Lung (tissue), 12 donors: Measurements from ENCODE around the gene DNAH14. TPM values are rescaled to one million over a fixed set of nuclear protein-coding genes. Genes with fewer than 3 reads are reported as not detected.
"Not testable (repeated sequence)": the region's sequence is repeated elsewhere in the genome, so short reads cannot be mapped to it uniquely, and the experiment has no call there.

Experiments
- ATAC-seq: fragments of 200-7000 bp; cut with Tn5 transposase; one replicate; pipeline ENCODE4 v1.9.1; 2020; ENCODE audit warnings: moderate number of reproducible peaks; ENCODE audit not compliant: insufficient read depth, low FRiP score
- DNase-seq, 3 donors: peaks; one replicate each; pipeline ENCODE4 v3.0.0-alpha.2; 2013 to 2017
- H3K27ac ChIP-seq, 2 donors: one replicate each; pipeline ENCODE4 v1.5.1; 2013; ENCODE audit warnings: mild to moderate bottlenecking in 2 of 2, moderate library complexity in 2 of 2, control low read depth in 1 of 2, inconsistent platforms in 1 of 2, low read depth in 1 of 2, low read length in 1 of 2
- H3K27me3 ChIP-seq, 3 donors: one replicate each; pipeline ENCODE4 v1.5.1; 2013; ENCODE audit warnings: low read length in 2 of 3; ENCODE audit not compliant: control insufficient read depth in 3 of 3, insufficient read depth in 3 of 3
- H3K36me3 ChIP-seq, 4 donors: one replicate each; pipeline ENCODE4 v1.5.1; 2013; ENCODE audit warnings: low read length in 4 of 4, mild to moderate bottlenecking in 1 of 4, moderate library complexity in 1 of 4; ENCODE audit not compliant: control insufficient read depth in 4 of 4, insufficient read depth in 4 of 4
- H3K4me1 ChIP-seq, 5 donors: one replicate each; pipeline ENCODE4 v1.5.1; 2013; ENCODE audit warnings: low read length in 5 of 5, mild to moderate bottlenecking in 2 of 5, moderate library complexity in 1 of 5; ENCODE audit not compliant: control insufficient read depth in 5 of 5, insufficient read depth in 5 of 5
- H3K4me3 ChIP-seq: one replicate; pipeline ENCODE4 v1.5.1; 2013; ENCODE audit warnings: mild to moderate bottlenecking, control low read depth, moderate library complexity
- H3K9ac ChIP-seq, 2 donors: one replicate each; pipeline ENCODE4 v1.5.1; 2013; ENCODE audit warnings: low read length in 2 of 2, control low read depth in 1 of 2; ENCODE audit not compliant: insufficient read depth in 1 of 2
- H3K9me3 ChIP-seq, 4 donors: one replicate each; pipeline ENCODE4 v1.5.1; 2013; ENCODE audit warnings: low read length in 3 of 4, mild to moderate bottlenecking in 1 of 4, moderate library complexity in 1 of 4; ENCODE audit not compliant: control insufficient read depth in 4 of 4, insufficient read depth in 3 of 4
- WGBS, 2 donors: extraction: QIAGEN DNeasy Blood & Tissue Kit; methylation state at CpG; one replicate each; pipeline ENCODE4 v1.1.7; 2013; 5-methylcytosine and 5-hydroxymethylcytosine counted together
- polyA plus RNA-seq, 2 donors: library from polyadenylated mRNA; stranded (reverse); fragments of 200-250 nt; gene quantifications; one replicate each; pipeline ENCODE4 v1.2.1, GENCODE V29; 2013
- total RNA-seq, 2 donors: library from RNA; depleted of rRNA in 1 of 2; stranded (reverse); fragments of >200 nt in 1 of 2; gene quantifications; one replicate each; pipeline ENCODE4 v1.2.1, GENCODE V29; 2014 to 2021
- TF ChIP-seq, protein P1 (sequence below): IDR thresholded peaks from 2 replicates; pipeline ENCODE4 v1.5.1; 2012; ENCODE audit warnings: mild to moderate bottlenecking; ENCODE audit errors: control extremely low read depth, extremely low read depth
- donor health status: control.
- donor health status: control.
- donor health status: Bipolar disorder and iron deficiency.
- donor health status: healthy.
- donor health status: DM: yes; HTN: yes; CAD: no.

DNAH14 gene
- total and polyA plus RNA-seq, 4 donors: 3.0 to 61.3 (median 7.9) TPM

DNA sequence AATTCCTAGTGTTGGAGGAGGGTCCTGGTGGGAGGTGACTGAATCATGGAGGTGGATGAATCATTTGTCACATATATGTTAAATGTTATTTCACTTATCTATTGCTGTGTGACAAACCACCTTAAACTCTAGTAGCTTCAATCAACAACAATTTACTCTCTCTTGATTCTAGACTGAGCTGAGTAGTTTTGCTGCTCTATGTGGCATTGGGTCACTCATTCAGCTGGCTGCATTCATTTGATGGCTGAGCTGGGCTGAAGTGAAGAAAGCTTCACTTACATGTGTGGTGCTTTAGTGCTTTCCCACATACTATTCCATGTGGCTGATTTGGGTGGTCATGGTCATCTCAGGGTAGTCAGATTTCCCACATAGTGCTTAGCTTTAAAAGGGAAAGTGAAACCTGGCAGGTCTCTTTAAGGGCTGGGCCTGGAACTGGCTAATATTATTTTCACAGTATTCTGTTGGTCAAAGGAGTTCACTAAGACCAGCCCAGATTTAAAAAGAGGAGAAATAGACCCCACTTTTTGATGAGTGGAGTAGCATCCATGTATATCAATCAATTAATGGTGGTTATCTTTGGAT lies 10.5 kb downstream of the DNAH14 start:
- no peak overlapping the region for H3K4me3 ChIP-seq
- TF ChIP-seq, protein P1, sequence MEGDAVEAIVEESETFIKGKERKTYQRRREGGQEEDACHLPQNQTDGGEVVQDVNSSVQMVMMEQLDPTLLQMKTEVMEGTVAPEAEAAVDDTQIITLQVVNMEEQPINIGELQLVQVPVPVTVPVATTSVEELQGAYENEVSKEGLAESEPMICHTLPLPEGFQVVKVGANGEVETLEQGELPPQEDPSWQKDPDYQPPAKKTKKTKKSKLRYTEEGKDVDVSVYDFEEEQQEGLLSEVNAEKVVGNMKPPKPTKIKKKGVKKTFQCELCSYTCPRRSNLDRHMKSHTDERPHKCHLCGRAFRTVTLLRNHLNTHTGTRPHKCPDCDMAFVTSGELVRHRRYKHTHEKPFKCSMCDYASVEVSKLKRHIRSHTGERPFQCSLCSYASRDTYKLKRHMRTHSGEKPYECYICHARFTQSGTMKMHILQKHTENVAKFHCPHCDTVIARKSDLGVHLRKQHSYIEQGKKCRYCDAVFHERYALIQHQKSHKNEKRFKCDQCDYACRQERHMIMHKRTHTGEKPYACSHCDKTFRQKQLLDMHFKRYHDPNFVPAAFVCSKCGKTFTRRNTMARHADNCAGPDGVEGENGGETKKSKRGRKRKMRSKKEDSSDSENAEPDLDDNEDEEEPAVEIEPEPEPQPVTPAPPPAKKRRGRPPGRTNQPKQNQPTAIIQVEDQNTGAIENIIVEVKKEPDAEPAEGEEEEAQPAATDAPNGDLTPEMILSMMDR: no peak
- H3K4me1 ChIP-seq: no peaks in the 10 kb centered on the region
- no peak overlapping the region for H3K9ac ChIP-seq
- no peak for ATAC-seq
- no peaks in the 10 kb centered on the region for H3K36me3 ChIP-seq
- no peaks in the 10 kb centered on the region for H3K27me3 ChIP-seq
- peaks cover 0 to 4% (median 3%) of the 10 kb centered on the region in 4 donors for H3K9me3 ChIP-seq
- DNase-seq: no peak
- H3K27ac ChIP-seq: no peak overlapping the region

DNA sequence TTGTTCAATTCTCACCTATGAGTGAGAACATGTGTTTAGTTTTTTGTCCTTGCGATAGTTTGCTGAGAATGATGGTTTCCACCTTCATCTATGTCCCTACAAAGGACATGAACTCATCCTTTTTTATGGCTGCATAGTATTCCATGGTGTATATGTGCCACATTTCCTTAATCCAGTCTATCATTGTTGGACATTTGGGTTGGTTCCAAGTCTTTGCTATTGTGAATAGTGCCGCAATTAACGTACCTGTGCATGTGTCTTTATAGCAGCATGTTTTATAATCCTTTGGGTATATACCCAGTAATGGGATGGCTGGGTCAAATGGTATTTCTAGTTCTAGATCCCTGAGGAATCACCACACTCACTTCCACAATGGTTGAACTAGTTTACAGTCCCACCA lies 11.3 kb downstream of the DNAH14 start:
- not testable (repeated sequence) for H3K4me1 ChIP-seq, H3K4me3 ChIP-seq, H3K36me3 ChIP-seq, ATAC-seq, H3K9me3 ChIP-seq, H3K9ac ChIP-seq, DNase-seq, H3K27ac ChIP-seq, H3K27me3 ChIP-seq
- 95 to 97% methylated on average over 3 of the region's 3 CpGs for WGBS, 2 donors

DNA sequence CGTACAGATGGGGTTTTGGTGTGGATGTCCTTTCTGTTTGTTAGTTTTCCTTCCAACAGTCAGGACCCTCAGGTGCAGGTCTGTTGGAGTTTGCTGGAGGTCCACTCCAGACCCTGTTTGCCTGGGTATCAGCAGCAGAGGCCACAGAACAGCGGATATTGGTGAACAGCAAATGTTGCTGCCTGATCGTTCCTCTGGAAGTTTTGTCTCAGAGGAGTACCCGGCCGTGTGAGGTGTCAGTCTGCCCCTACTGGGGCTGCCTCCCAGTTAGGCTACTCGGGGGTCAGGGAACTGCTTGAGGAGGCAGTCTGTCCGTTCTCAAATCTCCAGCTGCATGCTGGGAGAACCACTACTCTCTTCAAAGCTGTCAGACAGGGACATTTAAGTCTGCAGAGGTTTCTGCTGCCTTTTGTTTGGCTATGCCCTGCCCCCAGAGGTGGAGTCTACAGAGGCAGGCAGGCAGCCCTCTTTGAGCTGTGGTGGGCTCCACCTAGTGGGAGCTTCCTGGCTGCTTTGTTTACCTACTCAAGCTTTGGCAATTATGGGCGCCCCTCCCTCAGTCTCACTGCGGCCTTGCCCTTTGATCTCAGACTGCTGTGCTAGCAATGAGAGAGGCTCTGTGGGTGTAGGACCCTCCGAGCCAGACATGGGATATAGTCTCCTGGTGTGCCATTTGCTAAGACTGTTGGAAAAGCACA lies 16.3 kb downstream of the DNAH14 start:
- not testable (repeated sequence) for H3K27me3 ChIP-seq, H3K4me3 ChIP-seq, ATAC-seq, H3K4me1 ChIP-seq, H3K36me3 ChIP-seq, DNase-seq, H3K9ac ChIP-seq, H3K27ac ChIP-seq, H3K9me3 ChIP-seq
- WGBS, 2 donors: 88 to 94% methylated on average over 10 of the region's 10 CpGs

DNA sequence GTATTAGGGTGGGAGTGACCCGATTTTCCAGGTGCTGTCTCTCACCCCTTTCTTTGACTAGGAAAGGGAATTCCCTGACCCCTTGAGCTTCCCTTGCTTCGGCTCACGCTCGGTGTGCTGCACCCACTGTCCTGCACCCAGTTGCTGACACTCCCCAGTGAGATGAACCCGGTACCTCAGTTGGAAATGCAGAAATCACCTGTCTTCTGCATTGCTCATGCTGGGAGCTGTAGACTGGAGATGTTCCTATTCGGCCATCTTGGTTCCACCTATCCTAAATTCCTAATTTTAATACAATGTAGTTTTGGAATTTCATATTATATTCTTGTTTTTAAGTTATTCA lies 16.8 kb downstream of the DNAH14 start:
- H3K27ac ChIP-seq, H3K36me3 ChIP-seq, H3K9me3 ChIP-seq, H3K27me3 ChIP-seq, DNase-seq, H3K9ac ChIP-seq, H3K4me3 ChIP-seq, ATAC-seq, H3K4me1 ChIP-seq: not testable (repeated sequence)
- 95 to 96% methylated on average over 6 of the region's 6 CpGs for WGBS, 2 donors

DNA sequence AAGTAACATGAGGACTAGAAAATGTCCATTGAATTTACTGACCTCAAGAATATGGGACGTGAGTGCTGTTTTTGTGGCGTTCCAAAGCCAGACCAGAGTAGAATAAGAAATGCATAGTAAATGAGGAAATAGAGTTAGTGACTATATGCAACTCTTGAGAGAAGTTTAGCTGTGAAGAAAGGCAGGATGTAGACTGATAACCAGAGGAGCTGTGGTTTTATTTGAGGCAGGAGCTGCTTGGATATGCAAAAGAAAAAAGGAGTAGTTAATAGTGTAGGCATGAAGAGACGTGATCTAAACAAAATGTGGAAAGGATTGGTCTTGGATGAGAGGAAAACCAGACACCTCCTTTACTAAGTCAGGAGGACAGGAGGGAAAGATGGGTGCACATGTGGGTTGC lies 28.2 kb downstream of the DNAH14 start:
- no peaks in the 10 kb centered on the region for H3K36me3 ChIP-seq
- TF ChIP-seq, protein P1: no peak
- DNase-seq: no peak
- ATAC-seq: no peak
- no peak overlapping the region for H3K27ac ChIP-seq
- H3K4me1 ChIP-seq: no peaks in the 10 kb centered on the region
- no peaks in the 10 kb centered on the region for H3K9me3 ChIP-seq
- no peaks in the 10 kb centered on the region for H3K27me3 ChIP-seq
- H3K9ac ChIP-seq: no peak overlapping the region
- 63 to 82% methylated on average over 3 of the region's 3 CpGs for WGBS, 2 donors
- H3K4me3 ChIP-seq: no peak overlapping the region
